ENCODE data around the gene CERS1.
"Not testable (repeated sequence)": the region's sequence is repeated elsewhere in the genome, so short reads cannot be mapped to it uniquely, and the experiment has no call there.

- not testable (repeated sequence) for TF ChIP-seq POLR2A (IDR thresholded peaks at IDR 0.05; ENCODE audit: low read depth); CTCF (IDR thresholded peaks at IDR 0.05); EP300 (IDR thresholded peaks at IDR 0.05); POLR2AphosphoS5 (IDR thresholded peaks at IDR 0.05)
Observed at GRCh38 chr19:18902519-18902918, 6.6 kb upstream of the CERS1 start.

Data from esophagus muscularis mucosa (tissue), 4 donors.